H1 (cell line): Measurements from ENCODE around the gene HHAT. TPM values are rescaled to one million over a fixed set of nuclear protein-coding genes. Genes with fewer than 3 reads are reported as not detected.

Source experiments
- CTCF ChIA-PET: fragments of 300-600 bp; sonication (Branson Sonifier 250); formaldehyde crosslinking; loops from one replicate; lab custom pipeline; 2021; ENCODE audit not compliant: partially characterized antibody; lab: Charles Lee
- POLR2A ChIA-PET: fragments of 300-600 bp; sonication (Branson Sonifier 250); formaldehyde crosslinking; loops from one replicate; lab custom pipeline; 2021; ENCODE audit warnings: inconsistent platforms; ENCODE audit not compliant: partially characterized antibody; lab: Charles Lee
- DNase-seq, 2 experiments: peaks; one replicate each; pipeline versions ENCODE4 v3.0.0 to v3.0.0-alpha.2; 2010 to 2022; ENCODE audit warnings: low spot score in 2 of 2, low read depth in 1 of 2, mixed read lengths in 1 of 2
- FAIRE-seq: peaks from 2 replicates; lab custom pipeline; 2011; peaks lifted over from hg19 to GRCh38; lab: Jason Lieb, UNC
- H2AFZ ChIP-seq: 2 replicates; pipeline ENCODE4 v1.8.1; 2012; ENCODE audit warnings: low read length, inconsistent platforms
- H2AK5ac ChIP-seq: 2 replicates; pipeline ENCODE4 v1.6.1; 2013; ENCODE audit warnings: low read depth, low read length
- H2BK120ac ChIP-seq: replicated peaks from 2 replicates; pipeline ENCODE3; 2013; ENCODE audit warnings: low read depth, low read length, inconsistent platforms
- H2BK12ac ChIP-seq: 2 replicates; pipeline ENCODE4 v1.6.1; 2013; ENCODE audit warnings: low read depth, low read length
- H2BK15ac ChIP-seq: 2 replicates; pipeline ENCODE4 v1.6.1; 2013; ENCODE audit warnings: low read length
- H2BK20ac ChIP-seq: 2 replicates; pipeline ENCODE4 v1.6.1; 2013; ENCODE audit warnings: low read length
- H2BK5ac ChIP-seq: 2 replicates; pipeline ENCODE4 v1.6.1; 2013; ENCODE audit warnings: low read depth, low read length
- H3K14ac ChIP-seq: 2 replicates; pipeline ENCODE4 v1.6.1; 2013; ENCODE audit warnings: inconsistent platforms; ENCODE audit not compliant: insufficient read length
- H3K18ac ChIP-seq: 2 replicates; pipeline ENCODE4 v1.6.1; 2013; ENCODE audit warnings: low read length; ENCODE audit errors: extremely low read depth
- H3K23ac ChIP-seq: 2 replicates; pipeline ENCODE4 v1.6.1; 2013; ENCODE audit warnings: inconsistent platforms; ENCODE audit not compliant: insufficient read length
- H3K23me2 ChIP-seq: 2 replicates; pipeline ENCODE4 v1.6.1; 2013; ENCODE audit warnings: low read depth, low read length
- H3K27ac ChIP-seq: 2 replicates; pipeline ENCODE4 v1.6.1; 2011; ENCODE audit warnings: low read depth, low read length, inconsistent platforms
- H3K27me3 ChIP-seq, 4 experiments: replicated peaks in 1 of 4; 1 replicate in 1 of 4; 2 replicates in 3 of 4; pipeline versions ENCODE4 v1.6.1 to v1.8.1; 2011 to 2013; ENCODE audit warnings: low read length in 3 of 4, mild to moderate bottlenecking in 3 of 4, inconsistent platforms in 2 of 4, mixed read lengths in 2 of 4, moderate library complexity in 1 of 4; ENCODE audit not compliant: control insufficient read depth in 3 of 4, insufficient read depth in 3 of 4; ENCODE audit errors: extremely low read depth in 1 of 4
- H3K36me3 ChIP-seq, 4 experiments: 2 replicates each; pipeline versions ENCODE4 v1.6.1 to v1.8.1; 2011 to 2013; ENCODE audit warnings: mild to moderate bottlenecking in 4 of 4, low read length in 3 of 4, moderate library complexity in 2 of 4, control low read depth in 1 of 4, inconsistent platforms in 1 of 4; ENCODE audit not compliant: insufficient read depth in 4 of 4, control insufficient read depth in 2 of 4
- H3K4ac ChIP-seq: replicated peaks from 2 replicates; pipeline ENCODE3; 2013; ENCODE audit warnings: low read length, low read depth, mixed read lengths, inconsistent platforms; ENCODE audit not compliant: insufficient read length
- H3K4me1 ChIP-seq, 4 experiments: replicated peaks in 1 of 4; 1 replicate in 1 of 4; 2 replicates in 3 of 4; pipeline versions ENCODE4 v1.6.1 to v1.8.1; 2011 to 2013; ENCODE audit warnings: low read length in 3 of 4, inconsistent platforms in 2 of 4, mixed read lengths in 1 of 4; ENCODE audit not compliant: insufficient read depth in 4 of 4, control insufficient read depth in 3 of 4
- H3K4me2 ChIP-seq, 2 experiments: 2 replicates each; pipeline versions ENCODE4 v1.6.1 to v1.8.1; 2011 to 2013; ENCODE audit warnings: low read depth in 2 of 2, low read length in 2 of 2, control low read depth in 1 of 2, inconsistent platforms in 1 of 2, mild to moderate bottlenecking in 1 of 2; ENCODE audit not compliant: insufficient read depth in 1 of 2
- H3K4me3 ChIP-seq, 4 experiments: fragments of 200-600, 300-600 bp in 1 of 4; sonication (generic), shearing (Covaris generic), sonication (Bioruptor Twin) in 1 of 4; 2 replicates each; pipeline versions ENCODE4 v1.5.1 to v1.8.1; 2011 to 2016; ENCODE audit warnings: low read length in 4 of 4, low read depth in 3 of 4, control low read depth in 2 of 4, inconsistent platforms in 2 of 4, mild to moderate bottlenecking in 2 of 4, mixed read lengths in 1 of 4, moderate library complexity in 1 of 4; ENCODE audit not compliant: insufficient read depth in 2 of 4; ENCODE audit errors: extremely low read depth in 1 of 4
- H3K56ac ChIP-seq: replicated peaks from 2 replicates; pipeline ENCODE3; 2013; ENCODE audit warnings: low read depth, mild to moderate bottlenecking, mixed read lengths, low read length, inconsistent platforms; ENCODE audit not compliant: insufficient read length
- H3K79me1 ChIP-seq: 2 replicates; pipeline ENCODE4 v1.6.1; 2013; ENCODE audit warnings: low read depth, low read length, control low read depth
- H3K79me2 ChIP-seq, 2 experiments: 2 replicates each; pipeline versions ENCODE4 v1.6.1 to v1.8.1; 2012 to 2013; ENCODE audit warnings: low read length in 2 of 2, mild to moderate bottlenecking in 2 of 2, inconsistent platforms in 1 of 2; ENCODE audit not compliant: insufficient read depth in 2 of 2, control insufficient read depth in 1 of 2
- H3K9ac ChIP-seq, 4 experiments: replicated peaks in 1 of 4; 1 replicate in 1 of 4; 2 replicates in 3 of 4; pipeline versions ENCODE4 v1.6.1 to v1.8.1; 2011 to 2013; ENCODE audit warnings: low read depth in 3 of 4, low read length in 3 of 4, control low read depth in 2 of 4, mild to moderate bottlenecking in 2 of 4, moderate library complexity in 2 of 4, inconsistent platforms in 1 of 4; ENCODE audit errors: extremely low read depth in 1 of 4
- H3K9me3 ChIP-seq, 2 experiments: 2 replicates each; pipeline versions ENCODE4 v1.6.1 to v1.8.1; 2012 to 2013; ENCODE audit warnings: mild to moderate bottlenecking in 2 of 2, moderate library complexity in 2 of 2, control low read depth in 1 of 2, inconsistent platforms in 1 of 2, low read depth in 1 of 2, low read length in 1 of 2, mixed read lengths in 1 of 2; ENCODE audit not compliant: insufficient read depth in 2 of 2
- H4K20me1 ChIP-seq, 2 experiments: replicated peaks in 1 of 2; 2 replicates each; pipeline versions ENCODE3 to v1.8.1; 2011 to 2013; ENCODE audit warnings: inconsistent platforms in 2 of 2, low read length in 2 of 2, mild to moderate bottlenecking in 1 of 2; ENCODE audit not compliant: insufficient read depth in 2 of 2, control insufficient read depth in 1 of 2
- H4K5ac ChIP-seq: 2 replicates; pipeline ENCODE4 v1.6.1; 2013; ENCODE audit warnings: low read length, low read depth, mixed read lengths, inconsistent platforms; ENCODE audit not compliant: insufficient read length
- H4K8ac ChIP-seq: 2 replicates; pipeline ENCODE4 v1.8.0; 2013; ENCODE audit warnings: mild to moderate bottlenecking, moderate library complexity, low read length, inconsistent platforms; ENCODE audit not compliant: insufficient read depth; ENCODE audit errors: extremely low read depth
- H4K91ac ChIP-seq: replicated peaks from 2 replicates; pipeline ENCODE3; 2013; ENCODE audit warnings: low read length, mixed read lengths, inconsistent platforms; ENCODE audit not compliant: insufficient read length
- ASH2L ChIP-seq: fragments of 200-600, 300-600 bp; sonication (generic); IDR thresholded peaks from one replicate; pipeline ENCODE4 v1.7.1; 2017; ENCODE audit warnings: low read length
- BRCA1 ChIP-seq: IDR thresholded peaks from 2 replicates; pipeline ENCODE4 v1.6.1; 2012; ENCODE audit warnings: low read depth, low read length, improper control_type of control experiment
- CHD2 ChIP-seq: IDR thresholded peaks from 2 replicates; pipeline ENCODE4 v1.6.1; 2012; ENCODE audit warnings: low read length, improper control_type of control experiment
- EGR1 ChIP-seq: IDR thresholded peaks from 2 replicates; pipeline ENCODE4 v1.6.1; 2011; ENCODE audit warnings: low read depth, low read length, borderline replicate concordance
- EZH2 ChIP-seq: fragments of 200-600 bp; sonication (generic); IDR thresholded peaks from 2 replicates; pipeline ENCODE4 v1.7.1; 2012; ENCODE audit warnings: low read depth, mild to moderate bottlenecking, moderate library complexity, low read length, inconsistent platforms; ENCODE audit not compliant: severe bottlenecking
- JUN ChIP-seq: IDR thresholded peaks from 2 replicates; pipeline ENCODE4 v1.6.1; 2011; ENCODE audit warnings: low read depth, mild to moderate bottlenecking, improper control_type of control experiment, low read length
- MAX ChIP-seq: IDR thresholded peaks from 2 replicates; pipeline ENCODE4 v1.6.1; 2012; ENCODE audit warnings: inconsistent platforms
- NRF1 ChIP-seq: IDR thresholded peaks from 2 replicates; pipeline ENCODE4 v1.6.1; 2011; ENCODE audit warnings: mild to moderate bottlenecking, low read depth, low read length, improper control_type of control experiment
- RNF2 ChIP-seq: fragments of 200-900, 300-1000 bp; sonication (generic); IDR thresholded peaks from 2 replicates; pipeline ENCODE4 v1.7.1; 2016; ENCODE audit warnings: borderline replicate concordance, low read depth, mild to moderate bottlenecking, antibody characterized with exemption, low read length; ENCODE audit not compliant: poor library complexity, severe bottlenecking; ENCODE audit errors: missing control alignments
- TEAD4 ChIP-seq: IDR thresholded peaks from 2 replicates; pipeline ENCODE4 v1.6.1; 2012; ENCODE audit warnings: low read depth, low read length, inconsistent platforms, mixed read lengths
- WGBS, 2 experiments: shearing (Covaris generic) in 1 of 2; methylation state at CpG; one replicate each; pipeline versions ENCODE4 v1.1.6 to v1.1.7; 2013 to 2015; ENCODE audit warnings: low lambda C conversion rate in 2 of 2, mixed read lengths in 2 of 2, inconsistent platforms in 1 of 2, low coverage in 1 of 2, missing lambda C conversion rate in 1 of 2; ENCODE audit not compliant: insufficient replicate concordance in 2 of 2, insufficient coverage in 1 of 2, insufficient read length in 1 of 2; ENCODE audit errors: extremely low coverage in 1 of 2, missing lambda C conversion rate in 1 of 2; 5-methylcytosine and 5-hydroxymethylcytosine counted together
- polyA plus RNA-seq, 7 experiments: library from polyadenylated mRNA; depleted of rRNA in 3 of 7; stranded (reverse) in 5 of 7; unstranded in 2 of 7; fragments of >200 nt in 5 of 7; fragments of 200-250 nt in 2 of 7; gene quantifications; 1 replicate in 5 of 7; 2 replicates in 1 of 7; 4 replicates in 1 of 7; pipeline versions ENCODE4 v1.2.1 to v1.2.3, GENCODE V29; 2011 to 2013; ENCODE audit warnings: missing spikeins in 2 of 7, mixed read lengths in 2 of 7
- total RNA-seq: library from RNA; stranded (reverse); fragmentation: NEBNext Ultra II Directional; extraction: Animal tissue kit (Norgen Biotek cat#: 25700); gene quantifications from 2 replicates; pipeline ENCODE4 v1.2.1, GENCODE V29; 2021

HHAT gene
- total and polyA plus RNA-seq, 2 of the 8 experiments (the other 6 are each of a cell fraction or from before 2014, with no cell fraction given), result 0.15 to 0.51 TPM

GRCh38 chr1:210321552-210321951 lies 7.2 kb upstream of the HHAT start:
- CTCF ChIA-PET, result interaction anchor here (0.6 to 1.2 kb wide), 2 partner anchors 48 to 53 kb away, joined by 3 read pairs; no protein-coding TSS in a partner anchor
- POLR2A ChIA-PET, result no interaction called here

More at GRCh38 chr1:210321552-210321951, 7.2 kb upstream of the HHAT start:
- no peak for DNase-seq
- H3K4me3 ChIP-seq, result no peak overlapping the region
- H3K4me2 ChIP-seq, result no peak overlapping the region
- H2BK20ac ChIP-seq, result no peak overlapping the region
- H2BK15ac ChIP-seq, result no peak overlapping the region
- H4K5ac ChIP-seq, result no peak overlapping the region
- no peak overlapping the region for H2AK5ac ChIP-seq
- no peak overlapping the region for H3K27ac ChIP-seq
- no peak overlapping the region for H3K14ac ChIP-seq
- H4K20me1 ChIP-seq, result no peaks in the 10 kb centered on the region
- H3K79me2 ChIP-seq, result no peaks in the 10 kb centered on the region
- peak overlapping the region; percentile 71; the same call in 1 of the 2 replicates for H2AFZ ChIP-seq
- no peaks in the 10 kb centered on the region for H3K4me1 ChIP-seq
- no peak overlapping the region for H3K18ac ChIP-seq
- H3K27me3 ChIP-seq, result peaks cover 0 to 1% (median 0%) of the 10 kb centered on the region in 4 experiments; a peak in 1 of 7 replicates
- no peak overlapping the region for H3K23ac ChIP-seq
- FAIRE-seq, result no peak
- H4K8ac ChIP-seq, result no peak overlapping the region
- H3K36me3 ChIP-seq, result no peaks in the 10 kb centered on the region
- no peak overlapping the region for H3K4ac ChIP-seq
- 90% methylated on average over 8 of the region's 8 CpGs; no CpG with 5 or more reads in 1 of the 2 experiments for WGBS, 2 experiments
- H3K79me1 ChIP-seq, result no peaks in the 10 kb centered on the region
- H4K91ac ChIP-seq, result no peak overlapping the region
- H2BK5ac ChIP-seq, result peak overlapping the region; percentile 60; the same call in 1 of the 2 replicates
- H2BK12ac ChIP-seq, result no peak overlapping the region
- H3K56ac ChIP-seq, result no peak overlapping the region
- no peaks in the 10 kb centered on the region for H3K9me3 ChIP-seq
- H3K9ac ChIP-seq, result no peak overlapping the region
- H3K23me2 ChIP-seq, result no peaks in the 10 kb centered on the region
- H2BK120ac ChIP-seq, result no peak overlapping the region
- TF ChIP-seq NRF1, result no peak
- no peak for TF ChIP-seq RNF2
- TF ChIP-seq CHD2, result no peak
- no peak for TF ChIP-seq JUN
- TF ChIP-seq ASH2L, result no peak
- no peak for TF ChIP-seq BRCA1
- TF ChIP-seq MAX, result no peak
- TF ChIP-seq TEAD4, result no peak
- no peak for TF ChIP-seq EGR1
- no peak for TF ChIP-seq EZH2
